SK-N-SH treated with all-trans-retinoic acid at 6 μM for 48 hours (cell line): Measurements from ENCODE around the gene TMEM132D.

Experiments
- ARNTL ChIP-seq: fragments of 450-650 bp; formaldehyde crosslinking; IDR thresholded peaks from 2 replicates; pipeline ENCODE4 v1.5.0; 2020; ENCODE audit warnings: low read depth, mild to moderate bottlenecking, moderate library complexity, borderline replicate concordance
- RARB ChIP-seq: fragments of 250-450 bp; sonication (Bioruptor Pico); IDR thresholded peaks from 2 replicates; pipeline ENCODE4 v1.8.0; 2021; ENCODE audit warnings: mild to moderate bottlenecking, moderate library complexity
- TSHZ2 ChIP-seq: fragments of 250-450 bp; sonication (Bioruptor Pico); IDR thresholded peaks from 2 replicates; pipeline ENCODE4 v1.5.0; 2020; ENCODE audit warnings: mild to moderate bottlenecking, moderate library complexity
- ZFP30 ChIP-seq: fragments of 450-650 bp; formaldehyde crosslinking; IDR thresholded peaks from 2 replicates; pipeline ENCODE4 v1.5.0; 2022; ENCODE audit warnings: mild to moderate bottlenecking, moderate library complexity
- ZNF70 ChIP-seq: fragments of 450-650 bp; formaldehyde crosslinking; IDR thresholded peaks from 2 replicates; pipeline ENCODE4 v1.5.0; 2020; ENCODE audit warnings: mild to moderate bottlenecking, moderate library complexity
- TF ChIP-seq, protein P1 (sequence below): fragments of 250-450 bp; sonication (Bioruptor Pico); IDR thresholded peaks from 2 replicates; pipeline ENCODE4 v1.8.0; 2020; ENCODE audit warnings: mild to moderate bottlenecking, moderate library complexity, borderline replicate concordance
- TF ChIP-seq, protein P2 (sequence below): fragments of 250-450 bp; sonication (Bioruptor Pico); IDR thresholded peaks from 2 replicates; pipeline ENCODE4 v1.5.1; 2021; ENCODE audit warnings: mild to moderate bottlenecking, moderate library complexity

DNA sequence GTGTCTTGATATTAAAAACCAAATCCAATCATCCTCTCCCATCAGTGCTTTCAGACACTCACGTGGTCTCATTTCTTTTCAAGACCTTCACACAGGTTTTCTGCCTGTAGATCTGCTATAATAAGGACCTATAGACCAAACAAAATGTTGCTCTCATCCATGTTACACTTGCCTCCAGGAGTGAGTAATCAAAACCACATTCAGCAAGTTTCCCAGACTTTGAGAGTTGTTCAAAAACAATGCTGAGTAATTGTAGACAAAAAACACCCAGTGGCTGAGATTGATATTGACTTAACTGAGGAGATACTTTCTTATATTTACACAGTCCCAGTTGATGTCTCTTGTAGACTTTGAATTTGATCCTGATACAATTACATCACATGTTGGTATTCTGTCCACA, 383.1 kb downstream of the TMEM132D start:
- TF ChIP-seq ZNF70 (CRISPR knock-in tag) (no peak), ZFP30 (CRISPR knock-in tag) (no peak), RARB (no peak), ARNTL (no peak), TSHZ2 (CRISPR knock-in tag) (no peak)
- TF ChIP-seq, protein P1, sequence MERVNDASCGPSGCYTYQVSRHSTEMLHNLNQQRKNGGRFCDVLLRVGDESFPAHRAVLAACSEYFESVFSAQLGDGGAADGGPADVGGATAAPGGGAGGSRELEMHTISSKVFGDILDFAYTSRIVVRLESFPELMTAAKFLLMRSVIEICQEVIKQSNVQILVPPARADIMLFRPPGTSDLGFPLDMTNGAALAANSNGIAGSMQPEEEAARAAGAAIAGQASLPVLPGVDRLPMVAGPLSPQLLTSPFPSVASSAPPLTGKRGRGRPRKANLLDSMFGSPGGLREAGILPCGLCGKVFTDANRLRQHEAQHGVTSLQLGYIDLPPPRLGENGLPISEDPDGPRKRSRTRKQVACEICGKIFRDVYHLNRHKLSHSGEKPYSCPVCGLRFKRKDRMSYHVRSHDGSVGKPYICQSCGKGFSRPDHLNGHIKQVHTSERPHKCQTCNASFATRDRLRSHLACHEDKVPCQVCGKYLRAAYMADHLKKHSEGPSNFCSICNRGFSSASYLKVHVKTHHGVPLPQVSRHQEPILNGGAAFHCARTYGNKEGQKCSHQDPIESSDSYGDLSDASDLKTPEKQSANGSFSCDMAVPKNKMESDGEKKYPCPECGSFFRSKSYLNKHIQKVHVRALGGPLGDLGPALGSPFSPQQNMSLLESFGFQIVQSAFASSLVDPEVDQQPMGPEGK (CRISPR knock-in tag), result no peak
- TF ChIP-seq, protein P2, sequence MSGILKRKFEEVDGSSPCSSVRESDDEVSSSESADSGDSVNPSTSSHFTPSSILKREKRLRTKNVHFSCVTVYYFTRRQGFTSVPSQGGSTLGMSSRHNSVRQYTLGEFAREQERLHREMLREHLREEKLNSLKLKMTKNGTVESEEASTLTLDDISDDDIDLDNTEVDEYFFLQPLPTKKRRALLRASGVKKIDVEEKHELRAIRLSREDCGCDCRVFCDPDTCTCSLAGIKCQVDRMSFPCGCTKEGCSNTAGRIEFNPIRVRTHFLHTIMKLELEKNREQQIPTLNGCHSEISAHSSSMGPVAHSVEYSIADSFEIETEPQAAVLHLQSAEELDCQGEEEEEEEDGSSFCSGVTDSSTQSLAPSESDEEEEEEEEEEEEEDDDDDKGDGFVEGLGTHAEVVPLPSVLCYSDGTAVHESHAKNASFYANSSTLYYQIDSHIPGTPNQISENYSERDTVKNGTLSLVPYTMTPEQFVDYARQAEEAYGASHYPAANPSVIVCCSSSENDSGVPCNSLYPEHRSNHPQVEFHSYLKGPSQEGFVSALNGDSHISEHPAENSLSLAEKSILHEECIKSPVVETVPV (CRISPR knock-in tag), result no peak
